CD8-positive, alpha-beta memory T cell (primary cell): ENCODE data around the gene NAV2. TPM values are rescaled to one million over a fixed set of nuclear protein-coding genes. Genes with fewer than 3 reads are reported as not detected.
A peak's percentile ranks its signal among the peaks of the same experiment; 100 is the strongest.

Experiments used
- CTCF ChIA-PET: fragments of 350-600 bp; sonication (Branson Sonifier 250); formaldehyde crosslinking; loops from one replicate; lab custom pipeline; 2021; ENCODE audit warnings: antibody characterized with exemption; lab: Charles Lee
- POLR2A ChIA-PET: fragments of 350-600 bp; sonication (Branson Sonifier 250); formaldehyde crosslinking; loops from one replicate; lab custom pipeline; 2021; ENCODE audit warnings: antibody characterized with exemption; lab: Charles Lee
- DNase-seq, 5 donors: peaks; one replicate each; pipeline versions ENCODE4 v3.0.0 to v3.0.0-alpha.2; 2020 to 2022; ENCODE audit warnings: mixed read lengths in 1 of 5
- H3K27ac ChIP-seq: one replicate; pipeline ENCODE4 v1.7.0; 2013; ENCODE audit warnings: low read depth, mild to moderate bottlenecking, low read length, moderate library complexity
- H3K27me3 ChIP-seq: 2 replicates; pipeline ENCODE4 v1.7.0; 2013; ENCODE audit warnings: low read length, mild to moderate bottlenecking; ENCODE audit not compliant: insufficient read depth, poor library complexity, severe bottlenecking
- H3K36me3 ChIP-seq: 2 replicates; pipeline ENCODE4 v1.7.0; 2013; ENCODE audit warnings: mild to moderate bottlenecking, low read length, moderate library complexity; ENCODE audit not compliant: insufficient read depth
- H3K4me1 ChIP-seq: 2 replicates; pipeline ENCODE4 v1.7.0; 2013; ENCODE audit warnings: mild to moderate bottlenecking, low read length, moderate library complexity; ENCODE audit not compliant: insufficient read depth
- H3K4me3 ChIP-seq: 2 replicates; pipeline ENCODE4 v1.7.0; 2013; ENCODE audit warnings: mild to moderate bottlenecking, low read length
- H3K9me3 ChIP-seq: 2 replicates; pipeline ENCODE4 v1.7.0; 2013; ENCODE audit warnings: mild to moderate bottlenecking, low read length
- H3K27ac Mint-ChIP-seq, 8 donors: one replicate each; pipeline ENCODE4 v1.8.0; 2020 to 2021; ENCODE audit warnings: mixed read lengths in 8 of 8, mild to moderate bottlenecking in 6 of 8, inconsistent platforms in 3 of 8, moderate library complexity in 3 of 8
- H3K27me3 Mint-ChIP-seq, 2 donors: one replicate each; pipeline ENCODE4 v1.8.0; 2020 to 2021; ENCODE audit warnings: mixed read lengths in 2 of 2, mild to moderate bottlenecking in 1 of 2, moderate library complexity in 1 of 2
- H3K36me3 Mint-ChIP-seq, 3 donors: one replicate each; pipeline ENCODE4 v1.8.0; 2020 to 2021; ENCODE audit warnings: mixed read lengths in 3 of 3, inconsistent platforms in 1 of 3, mild to moderate bottlenecking in 1 of 3
- H3K4me1 Mint-ChIP-seq, 3 donors: one replicate each; pipeline ENCODE4 v1.8.0; 2020 to 2021; ENCODE audit warnings: mixed read lengths in 3 of 3, inconsistent platforms in 1 of 3, mild to moderate bottlenecking in 1 of 3
- H3K4me3 Mint-ChIP-seq, 7 donors: one replicate each; pipeline ENCODE4 v1.8.0; 2020 to 2021; ENCODE audit warnings: mixed read lengths in 7 of 7, mild to moderate bottlenecking in 6 of 7, moderate library complexity in 4 of 7, inconsistent platforms in 2 of 7
- H3K9me3 Mint-ChIP-seq, 5 donors: one replicate each; pipeline ENCODE4 v1.8.0; 2020 to 2022; ENCODE audit warnings: mixed read lengths in 5 of 5, mild to moderate bottlenecking in 3 of 5, moderate library complexity in 2 of 5, inconsistent platforms in 1 of 5
- polyA plus RNA-seq: library from polyadenylated mRNA; unstranded; fragments of 300-500 nt; fragmentation: Illumina TruSeq; gene quantifications from one replicate; pipeline ENCODE4 v1.2.3, GENCODE V29; 2021
- total RNA-seq, 2 experiments: library from RNA; stranded (reverse); gene quantifications; one replicate each; pipeline ENCODE4 v1.2.3, GENCODE V29; 2021

NAV2 gene
- total and polyA plus RNA-seq, 3 experiments from 2014 or later: 0.42 to 1.2 (median 1.1) TPM

DNA sequence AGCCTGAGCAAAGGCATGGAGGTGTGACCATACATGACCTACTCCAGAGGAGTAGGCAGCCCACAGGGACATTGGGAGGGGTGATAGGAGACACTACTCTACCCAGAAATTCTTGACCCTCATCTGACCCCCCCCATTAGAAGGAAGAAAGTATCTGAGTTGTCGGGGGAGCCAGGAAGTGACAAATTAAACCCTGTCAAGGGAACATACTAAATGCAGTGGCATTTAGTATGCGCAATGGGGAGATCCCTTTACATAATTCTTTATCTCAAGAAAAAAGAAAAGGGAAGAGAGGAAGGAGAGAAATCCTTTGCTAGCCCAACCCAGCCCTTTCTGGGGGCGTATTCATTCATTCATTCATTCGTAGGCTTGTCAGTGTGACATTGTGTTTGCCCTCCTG lies 58.8 kb downstream of the NAV2 start:
- H3K4me3 ChIP-seq: no peak overlapping the region
- ChIA-PET POLR2A (no interaction called here), CTCF (no interaction called here)
- H3K9me3 ChIP-seq: no peaks in the 10 kb centered on the region
- H3K36me3 ChIP-seq: no peaks in the 10 kb centered on the region
- no peak for DNase-seq
- no peak overlapping the region for H3K27ac ChIP-seq
- Mint-ChIP-seq H3K27ac (no peak overlapping the region), H3K9me3 (peaks cover 0 to 3% (median 0%) of the 10 kb centered on the region in 5 donors), H3K27me3 (peaks cover 21 to 22% of the 10 kb centered on the region in 2 donors), H3K4me1 (peaks cover 4 to 6% (median 4%) of the 10 kb centered on the region in 3 donors), H3K4me3 (no peak overlapping the region), H3K36me3 (no peaks in the 10 kb centered on the region)
- H3K4me1 ChIP-seq: no peaks in the 10 kb centered on the region
- no peaks in the 10 kb centered on the region for H3K27me3 ChIP-seq

- Mint-ChIP-seq H3K27ac (no peak overlapping the region), H3K27me3 (peaks cover 22 to 23% of the 10 kb centered on the region in 2 donors), H3K36me3 (no peaks in the 10 kb centered on the region), H3K4me1 (peaks cover 7 to 9% (median 7%) of the 10 kb centered on the region in 3 donors), H3K4me3 (no peak overlapping the region), H3K9me3 (peaks cover 0 to 3% (median 0%) of the 10 kb centered on the region in 5 donors)
- no peaks in the 10 kb centered on the region for H3K36me3 ChIP-seq
- no peaks in the 10 kb centered on the region for H3K4me1 ChIP-seq
- H3K27ac ChIP-seq: no peak overlapping the region
- ChIA-PET POLR2A (no interaction called here), CTCF (no interaction called here)
- no peak for DNase-seq
- H3K4me3 ChIP-seq: no peak overlapping the region
- peaks cover 1% of the 10 kb centered on the region for H3K27me3 ChIP-seq
- no peaks in the 10 kb centered on the region for H3K9me3 ChIP-seq
Measured at GRCh38 chr11:19772480-19772879, 59.8 kb downstream of the NAV2 start.

GRCh38 chr11:19774329-19774728 lies 61.7 kb downstream of the NAV2 start:
- Mint-ChIP-seq H3K9me3 (peaks cover 0 to 3% (median 0%) of the 10 kb centered on the region in 5 donors), H3K4me1 (peaks cover 13 to 17% (median 14%) of the 10 kb centered on the region in 3 donors), H3K4me3 (no peak overlapping the region), H3K27me3 (peaks cover 36 to 39% of the 10 kb centered on the region in 2 donors), H3K36me3 (no peaks in the 10 kb centered on the region), H3K27ac (no peak overlapping the region)
- ChIA-PET POLR2A (no interaction called here), CTCF (no interaction called here)
- no peak for DNase-seq
- Histone ChIP-seq H3K36me3 (no peaks in the 10 kb centered on the region), H3K9me3 (no peaks in the 10 kb centered on the region), H3K27ac (no peak overlapping the region), H3K4me1 (no peaks in the 10 kb centered on the region), H3K4me3 (no peak overlapping the region), H3K27me3 (peaks cover 8% of the 10 kb centered on the region)

- H3K27ac ChIP-seq: no peak overlapping the region
- no peak overlapping the region for H3K27ac Mint-ChIP-seq
- H3K9me3 ChIP-seq: no peaks in the 10 kb centered on the region
- ChIA-PET POLR2A (no interaction called here), CTCF (no interaction called here)
- no peaks in the 10 kb centered on the region for H3K36me3 ChIP-seq
- H3K4me1 ChIP-seq: no peaks in the 10 kb centered on the region
- peaks cover 39 to 46% of the 10 kb centered on the region in 2 donors for H3K27me3 Mint-ChIP-seq
- H3K4me3 ChIP-seq: no peak overlapping the region
- H3K4me3 Mint-ChIP-seq: no peak overlapping the region
- peaks cover 0 to 3% (median 0%) of the 10 kb centered on the region in 5 donors for H3K9me3 Mint-ChIP-seq
- peaks cover 13 to 17% (median 14%) of the 10 kb centered on the region in 3 donors for H3K4me1 Mint-ChIP-seq
- DNase-seq: no peak
- no peaks in the 10 kb centered on the region for H3K36me3 Mint-ChIP-seq
- peaks cover 8% of the 10 kb centered on the region for H3K27me3 ChIP-seq
Measured at GRCh38 chr11:19774817-19775580, 62.4 kb downstream of the NAV2 start.

- ChIA-PET POLR2A (no interaction called here), CTCF (no interaction called here)
- Histone ChIP-seq H3K4me1 (no peaks in the 10 kb centered on the region), H3K36me3 (no peaks in the 10 kb centered on the region), H3K4me3 (no peak overlapping the region), H3K27ac (no peak overlapping the region), H3K27me3 (peaks cover 8% of the 10 kb centered on the region), H3K9me3 (no peaks in the 10 kb centered on the region)
- Mint-ChIP-seq H3K4me3 (no peak overlapping the region), H3K27ac (no peak overlapping the region), H3K9me3 (peaks cover 0 to 3% (median 0%) of the 10 kb centered on the region in 5 donors), H3K27me3 (peaks cover 40 to 46% of the 10 kb centered on the region in 2 donors), H3K4me1 (peaks cover 13 to 17% (median 14%) of the 10 kb centered on the region in 3 donors), H3K36me3 (no peaks in the 10 kb centered on the region)
- no peak for DNase-seq
Measured at GRCh38 chr11:19775622-19776021, 63.0 kb downstream of the NAV2 start.

GRCh38 chr11:19777039-19777376 lies 64.4 kb downstream of the NAV2 start:
- Mint-ChIP-seq H3K4me1 (peaks cover 13 to 17% (median 14%) of the 10 kb centered on the region in 3 donors), H3K27ac (no peak overlapping the region), H3K4me3 (peak overlapping the region in 1 of 7 donors; percentile 55), H3K36me3 (no peaks in the 10 kb centered on the region), H3K27me3 (peaks cover 42 to 49% of the 10 kb centered on the region in 2 donors), H3K9me3 (peaks cover 0 to 3% (median 0%) of the 10 kb centered on the region in 5 donors)
- H3K27me3 ChIP-seq: peaks cover 8% of the 10 kb centered on the region
- no peaks in the 10 kb centered on the region for H3K4me1 ChIP-seq
- ChIA-PET POLR2A (no interaction called here), CTCF (no interaction called here)
- no peak overlapping the region for H3K4me3 ChIP-seq
- H3K27ac ChIP-seq: no peak overlapping the region
- no peak for DNase-seq
- no peaks in the 10 kb centered on the region for H3K36me3 ChIP-seq
- no peaks in the 10 kb centered on the region for H3K9me3 ChIP-seq

DNA sequence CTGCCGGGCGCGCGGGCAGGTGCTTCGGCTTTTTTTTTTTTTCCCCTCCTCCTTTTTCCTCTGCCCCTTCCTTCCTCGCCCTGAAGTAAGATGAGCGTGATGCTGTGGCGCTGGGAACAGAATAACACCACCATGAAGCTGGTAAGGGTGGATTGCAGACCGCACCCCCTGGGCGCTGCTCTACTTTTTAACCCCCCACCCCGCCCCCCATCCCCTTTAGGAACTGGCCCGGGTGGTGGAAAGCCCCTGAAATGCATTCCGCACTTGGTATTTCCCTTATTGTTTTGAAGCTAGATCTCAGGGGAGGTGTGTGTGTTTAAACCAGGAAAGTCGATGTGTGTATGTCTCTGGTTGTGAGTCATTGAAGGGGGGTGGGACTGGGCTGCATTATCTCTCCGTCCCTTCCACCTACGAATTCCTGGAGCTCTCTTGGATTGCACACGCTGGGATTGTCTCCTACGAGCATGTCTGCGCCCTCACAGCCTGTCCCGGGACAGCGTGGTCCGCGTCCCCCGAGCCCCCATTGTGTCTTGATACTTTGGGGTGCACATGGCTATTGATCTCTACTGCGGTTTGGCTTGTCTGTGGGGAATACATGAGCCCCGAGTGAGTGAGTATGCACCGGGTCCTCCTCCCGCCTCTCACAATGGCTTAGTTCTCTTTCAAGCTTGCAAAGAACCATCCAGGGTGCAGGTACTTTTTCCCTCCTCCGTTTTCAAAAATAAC lies 64.9 kb downstream of the NAV2 start:
- Mint-ChIP-seq H3K4me3 (peak overlapping the region; percentile 15 to 74 (median 55)), H3K9me3 (peaks cover 0 to 3% (median 0%) of the 10 kb centered on the region in 5 donors), H3K27ac (no peak overlapping the region), H3K36me3 (no peaks in the 10 kb centered on the region), H3K27me3 (peaks cover 42 to 49% of the 10 kb centered on the region in 2 donors), H3K4me1 (peaks cover 13 to 17% (median 14%) of the 10 kb centered on the region in 3 donors)
- no peaks in the 10 kb centered on the region for H3K4me1 ChIP-seq
- ChIA-PET POLR2A (no interaction called here), CTCF (interaction anchor here (1.2 kb wide), 1 partner anchor 9 kb away, joined by 3 read pairs; no protein-coding TSS in a partner anchor)
- H3K9me3 ChIP-seq: no peaks in the 10 kb centered on the region
- DNase-seq: no peak
- H3K4me3 ChIP-seq: no peak overlapping the region
- no peaks in the 10 kb centered on the region for H3K36me3 ChIP-seq
- H3K27me3 ChIP-seq: peaks cover 8% of the 10 kb centered on the region
- H3K27ac ChIP-seq: no peak overlapping the region

DNA sequence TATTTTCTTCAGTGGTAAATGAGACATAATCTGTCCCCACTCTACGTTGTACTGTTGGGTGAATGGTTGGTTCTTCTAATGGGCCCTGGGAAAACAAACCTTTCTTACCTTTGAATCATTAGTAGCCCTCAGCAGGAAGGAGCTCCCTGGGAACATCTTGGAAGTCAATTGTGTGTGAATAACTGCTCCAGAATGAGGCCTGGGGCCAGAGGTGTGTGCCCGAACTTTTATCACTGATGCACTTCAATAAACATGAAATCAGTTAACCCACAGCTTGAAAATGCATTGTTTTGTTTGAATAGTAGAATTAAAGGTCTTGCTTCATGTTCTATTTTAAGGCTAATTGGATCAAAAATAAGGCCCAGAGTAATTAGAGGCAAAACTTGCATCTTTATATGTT lies 67.1 kb downstream of the NAV2 start:
- Mint-ChIP-seq H3K4me1 (peaks cover 13 to 17% (median 14%) of the 10 kb centered on the region in 3 donors), H3K4me3 (no peak overlapping the region), H3K27ac (no peak overlapping the region), H3K27me3 (peaks cover 37 to 46% of the 10 kb centered on the region in 2 donors), H3K9me3 (peaks cover 0 to 3% (median 0%) of the 10 kb centered on the region in 5 donors), H3K36me3 (no peaks in the 10 kb centered on the region)
- no peaks in the 10 kb centered on the region for H3K4me1 ChIP-seq
- no peak for DNase-seq
- H3K27ac ChIP-seq: no peak overlapping the region
- CTCF ChIA-PET: interaction anchor here (2.3 kb wide), 1 partner anchor 13 kb away, joined by 6 read pairs; no protein-coding TSS in a partner anchor
- peaks cover 8% of the 10 kb centered on the region for H3K27me3 ChIP-seq
- no peak overlapping the region for H3K4me3 ChIP-seq
- no peaks in the 10 kb centered on the region for H3K36me3 ChIP-seq
- POLR2A ChIA-PET: no interaction called here
- no peaks in the 10 kb centered on the region for H3K9me3 ChIP-seq
